Smooth muscle cell (in vitro differentiated cells): ENCODE data around the gene SEC22A. TPM values are rescaled to one million over a fixed set of nuclear protein-coding genes. Genes with fewer than 3 reads are reported as not detected.

Experiments
- DNase-seq: peaks from one replicate; lab custom pipeline; 2025; ENCODE audit not compliant: unreplicated experiment; lab: John Stamatoyannopoulos, UW
- H2AFZ ChIP-seq: fragments of 200-600 bp; sonication (generic); 2 replicates; pipeline ENCODE4 v1.6.0; 2016; ENCODE audit warnings: antibody characterized with exemption, low read depth, mild to moderate bottlenecking
- H3F3A ChIP-seq: fragments of 200-600 bp; sonication (generic); 2 replicates; pipeline ENCODE4 v1.6.0; 2017; ENCODE audit warnings: antibody characterized with exemption, low read depth
- H3K27ac ChIP-seq: fragments of 200-600 bp; sonication (generic); 2 replicates; pipeline ENCODE4 v1.5.1; 2016; ENCODE audit warnings: low read depth, mild to moderate bottlenecking
- H3K27me3 ChIP-seq: fragments of 200-600 bp; sonication (generic); 2 replicates; pipeline ENCODE4 v1.6.1; 2016; ENCODE audit warnings: low read depth, mild to moderate bottlenecking
- H3K36me3 ChIP-seq: fragments of 200-600 bp; sonication (generic); 2 replicates; pipeline ENCODE4 v1.5.1; 2016; ENCODE audit warnings: low read depth
- H3K4me1 ChIP-seq: fragments of 200-600 bp; sonication (generic); 2 replicates; pipeline ENCODE4 v1.5.1; 2016; ENCODE audit warnings: low read depth
- H3K4me2 ChIP-seq: fragments of 200-600 bp; sonication (generic); 2 replicates; pipeline ENCODE4 v1.6.0; 2016; ENCODE audit warnings: mild to moderate bottlenecking
- H3K4me3 ChIP-seq: fragments of 200-600 bp; sonication (generic); 2 replicates; pipeline ENCODE4 v1.5.1; 2016; ENCODE audit warnings: mild to moderate bottlenecking
- H3K79me2 ChIP-seq: fragments of 200-600 bp; sonication (generic); 2 replicates; pipeline ENCODE4 v1.6.0; 2016; ENCODE audit warnings: low read depth, mild to moderate bottlenecking
- H3K9ac ChIP-seq: fragments of 200-600 bp; sonication (generic); 2 replicates; pipeline ENCODE4 v1.6.0; 2016; ENCODE audit warnings: low read depth
- H3K9me3 ChIP-seq: fragments of 200-600 bp; sonication (generic); replicated peaks from 2 replicates; pipeline ENCODE4 v1.5.1; 2016; ENCODE audit warnings: low read depth
- H4K20me1 ChIP-seq: fragments of 200-600 bp; sonication (generic); 2 replicates; pipeline ENCODE4 v1.6.0; 2016; ENCODE audit warnings: low read depth
- CTCF ChIP-seq: fragments of 200-600 bp; sonication (generic); IDR thresholded peaks from 2 replicates; pipeline ENCODE4 v1.5.1; 2017; ENCODE audit warnings: borderline replicate concordance, mild to moderate bottlenecking, antibody characterized with exemption; ENCODE audit not compliant: insufficient read depth, poor library complexity, severe bottlenecking
- WGBS: methylation state at CpG from one replicate; pipeline ENCODE4 v1.1.7; 2016; ENCODE audit warnings: low lambda C conversion rate; 5-methylcytosine and 5-hydroxymethylcytosine counted together
- polyA plus RNA-seq: library from polyadenylated mRNA; unstranded; fragments of >200 nt; fragmentation: Nextera tagmentation; extraction: Ambion mirVana; gene quantifications from 2 replicates; pipeline ENCODE4 v1.2.1, GENCODE V29; 2016
- total RNA-seq: library from RNA; depleted of rRNA; stranded (reverse); fragments of >200 nt; gene quantifications from 2 replicates; pipeline ENCODE4 v1.2.3, GENCODE V29; 2014

SEC22A gene
- total and polyA plus RNA-seq, 2 experiments from 2014 or later = 30.7 to 34.2 TPM

- DNase-seq = no peak
- peaks cover 3% of the 10 kb centered on the region for H3K36me3 ChIP-seq
- H3K9ac ChIP-seq = no peak overlapping the region
- H3K79me2 ChIP-seq = no peaks in the 10 kb centered on the region
- no peaks in the 10 kb centered on the region for H3K27me3 ChIP-seq
- no peak for TF ChIP-seq CTCF
- WGBS = 77% methylated on average over 5 of the region's 5 CpGs
- no peak overlapping the region for H2AFZ ChIP-seq
- H3K9me3 ChIP-seq = no peaks in the 10 kb centered on the region
- peaks cover 12% of the 10 kb centered on the region for H3K4me1 ChIP-seq
- no peak overlapping the region for H3K27ac ChIP-seq
- no peak overlapping the region for H3K4me2 ChIP-seq
- peaks cover 17% of the 10 kb centered on the region for H3F3A ChIP-seq
- H3K4me3 ChIP-seq = no peak overlapping the region
- peaks cover 6% of the 10 kb centered on the region for H4K20me1 ChIP-seq
These were observed 69.9 kb downstream of the SEC22A start for GRCh38 chr3:123271466-123272159.

GRCh38 chr3:123272547-123272946 lies 70.8 kb downstream of the SEC22A start:
- Histone ChIP-seq H3K36me3 (no peaks in the 10 kb centered on the region), H3F3A (peaks cover 17% of the 10 kb centered on the region), H3K9me3 (no peaks in the 10 kb centered on the region), H3K4me2 (peak overlapping the region; percentile 21), H3K9ac (peak overlapping the region; percentile 52), H3K4me3 (no peak overlapping the region), H3K4me1 (peaks cover 12% of the 10 kb centered on the region), H3K27me3 (no peaks in the 10 kb centered on the region), H2AFZ (no peak overlapping the region), H4K20me1 (peaks cover 6% of the 10 kb centered on the region), H3K79me2 (no peaks in the 10 kb centered on the region), H3K27ac (peak overlapping the region; percentile 90)
- WGBS = 89% methylated on average over 2 of the region's 2 CpGs
- no peak for TF ChIP-seq CTCF
- DNase-seq = no peak

GRCh38 chr3:123275691-123276090 lies 73.9 kb downstream of the SEC22A start:
- Histone ChIP-seq H3K36me3 (no peaks in the 10 kb centered on the region), H3K27ac (no peak overlapping the region), H3K4me3 (no peak overlapping the region), H3K9ac (no peak overlapping the region), H2AFZ (no peak overlapping the region), H4K20me1 (peaks cover 6% of the 10 kb centered on the region), H3K4me1 (peaks cover 12% of the 10 kb centered on the region), H3K9me3 (no peaks in the 10 kb centered on the region), H3K4me2 (no peak overlapping the region), H3K79me2 (no peaks in the 10 kb centered on the region), H3K27me3 (no peaks in the 10 kb centered on the region), H3F3A (peaks cover 17% of the 10 kb centered on the region)
- DNase-seq = no peak
- WGBS = 78% methylated on average over 3 of the region's 3 CpGs
- TF ChIP-seq CTCF = no peak

GRCh38 chr3:123276346-123277006 lies 74.7 kb downstream of the SEC22A start:
- Histone ChIP-seq H3K79me2 (no peaks in the 10 kb centered on the region), H3K9ac (no peak overlapping the region), H3K36me3 (no peaks in the 10 kb centered on the region), H3F3A (peaks cover 17% of the 10 kb centered on the region), H2AFZ (no peak overlapping the region), H3K27ac (no peak overlapping the region), H3K27me3 (no peaks in the 10 kb centered on the region), H3K4me1 (peaks cover 12% of the 10 kb centered on the region), H4K20me1 (peaks cover 6% of the 10 kb centered on the region), H3K4me2 (no peak overlapping the region), H3K9me3 (no peaks in the 10 kb centered on the region), H3K4me3 (no peak overlapping the region)
- 92% methylated on average over 10 of the region's 10 CpGs for WGBS
- DNase-seq = no peak
- TF ChIP-seq CTCF = no peak
